ENCODE results near the gene FAM83G.

FAM83G gene

DNA sequence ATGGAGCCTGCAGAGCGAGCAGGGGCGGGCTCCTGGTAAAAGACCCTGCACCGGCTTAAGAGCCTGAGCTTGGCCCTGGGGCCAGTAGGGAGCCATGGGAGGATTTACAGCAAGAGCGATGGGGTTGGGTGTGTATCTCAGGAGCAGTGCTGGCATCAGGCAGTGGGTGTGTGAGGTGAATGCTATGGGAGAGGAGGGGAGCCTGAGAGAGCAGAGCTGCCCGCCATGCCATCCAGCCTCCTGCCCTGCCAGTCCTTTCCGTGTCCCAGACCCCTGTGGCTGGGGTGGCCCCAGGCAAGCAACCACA, 23.3 kb downstream of the FAM83G start:
- H3K4me3 ChIP-seq (ENCODE audit: low read depth, low read length): no peak overlapping the region
- TF ChIP-seq, protein P1, sequence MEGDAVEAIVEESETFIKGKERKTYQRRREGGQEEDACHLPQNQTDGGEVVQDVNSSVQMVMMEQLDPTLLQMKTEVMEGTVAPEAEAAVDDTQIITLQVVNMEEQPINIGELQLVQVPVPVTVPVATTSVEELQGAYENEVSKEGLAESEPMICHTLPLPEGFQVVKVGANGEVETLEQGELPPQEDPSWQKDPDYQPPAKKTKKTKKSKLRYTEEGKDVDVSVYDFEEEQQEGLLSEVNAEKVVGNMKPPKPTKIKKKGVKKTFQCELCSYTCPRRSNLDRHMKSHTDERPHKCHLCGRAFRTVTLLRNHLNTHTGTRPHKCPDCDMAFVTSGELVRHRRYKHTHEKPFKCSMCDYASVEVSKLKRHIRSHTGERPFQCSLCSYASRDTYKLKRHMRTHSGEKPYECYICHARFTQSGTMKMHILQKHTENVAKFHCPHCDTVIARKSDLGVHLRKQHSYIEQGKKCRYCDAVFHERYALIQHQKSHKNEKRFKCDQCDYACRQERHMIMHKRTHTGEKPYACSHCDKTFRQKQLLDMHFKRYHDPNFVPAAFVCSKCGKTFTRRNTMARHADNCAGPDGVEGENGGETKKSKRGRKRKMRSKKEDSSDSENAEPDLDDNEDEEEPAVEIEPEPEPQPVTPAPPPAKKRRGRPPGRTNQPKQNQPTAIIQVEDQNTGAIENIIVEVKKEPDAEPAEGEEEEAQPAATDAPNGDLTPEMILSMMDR (IDR thresholded peaks at IDR 0.05; ENCODE audit: control insufficient read depth, extremely low read depth, insufficient read depth): no peak
- DNase-seq (ENCODE audit: low read depth): no peak

DNA sequence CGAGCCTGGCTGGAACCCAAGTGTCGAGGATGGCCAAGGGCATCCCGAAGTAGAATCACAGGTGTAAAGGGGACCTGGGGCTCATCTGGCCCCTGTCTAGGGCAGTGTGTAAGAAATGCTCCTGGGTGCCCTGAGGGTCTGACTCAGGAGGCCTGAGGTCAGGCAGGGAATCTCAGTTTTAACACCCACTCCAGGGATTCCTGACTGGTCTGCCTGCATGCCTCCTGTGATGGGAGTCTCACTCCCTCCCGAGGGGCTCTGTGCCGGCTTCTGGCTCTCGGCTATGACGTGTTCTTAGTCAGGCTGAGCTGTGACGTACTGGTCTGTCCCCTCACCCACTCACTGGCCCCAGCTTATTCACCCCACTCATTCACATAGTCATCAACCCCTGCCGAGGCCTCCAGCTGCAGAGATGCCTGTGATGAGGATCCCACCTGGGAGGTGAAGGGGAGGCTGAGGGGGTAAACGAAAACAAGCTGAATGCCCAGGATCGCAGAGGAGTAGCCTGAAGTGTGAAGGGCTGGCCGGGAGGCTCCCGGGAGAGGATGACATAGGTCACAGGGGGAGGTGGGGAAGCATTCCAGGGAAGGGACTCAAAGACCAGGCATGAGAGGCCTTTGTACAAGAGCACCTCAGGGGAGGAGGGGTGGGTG, 23.8 kb downstream of the FAM83G start:
- DNase-seq (ENCODE audit: low read depth): no peak
- TF ChIP-seq, protein P1 (IDR thresholded peaks at IDR 0.05; ENCODE audit: control insufficient read depth, extremely low read depth, insufficient read depth): no peak
- no peak overlapping the region for H3K4me3 ChIP-seq (ENCODE audit: low read depth, low read length)

DNA sequence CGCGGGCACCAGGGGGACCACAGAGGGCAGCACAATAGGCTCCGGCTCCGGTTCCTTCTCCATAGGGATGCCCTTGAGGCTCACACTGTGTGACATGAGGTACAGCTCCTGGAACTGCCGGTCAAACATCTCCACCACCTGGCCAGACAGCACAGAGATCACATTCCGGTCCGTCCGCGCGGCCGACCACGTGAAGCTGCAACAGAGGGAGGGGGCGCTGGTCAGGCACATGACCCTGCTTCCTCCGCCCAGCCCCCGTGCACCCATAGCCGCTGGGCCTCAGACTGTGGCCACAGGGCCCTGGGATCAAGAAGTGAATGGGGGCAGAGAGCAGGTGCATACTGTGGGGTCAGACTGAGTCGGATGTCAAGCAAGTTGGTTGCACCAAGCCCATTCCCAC, 25.9 kb downstream of the FAM83G start:
- TF ChIP-seq, protein P1 (IDR thresholded peaks at IDR 0.05; ENCODE audit: control insufficient read depth, extremely low read depth, insufficient read depth): no peak

DNA sequence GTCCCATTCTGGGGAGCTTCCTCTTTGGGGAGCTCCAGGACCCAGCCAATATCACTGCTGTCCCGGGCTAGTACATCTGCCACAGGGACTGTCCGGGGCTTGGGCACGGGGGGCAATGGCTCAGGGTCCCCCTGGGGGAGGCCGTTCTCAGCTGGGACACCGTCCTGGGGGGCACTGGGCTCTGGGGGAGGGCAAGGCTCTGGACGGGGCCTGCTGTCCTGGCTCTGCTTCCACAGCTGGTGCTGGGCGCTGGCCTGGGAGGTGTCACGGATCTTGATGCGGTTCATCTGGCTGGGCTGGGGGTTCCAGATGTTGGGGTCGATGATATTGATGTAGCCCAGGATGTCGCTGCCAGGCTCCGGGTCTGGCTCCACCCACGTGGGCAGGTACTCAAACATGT, 26.5 kb downstream of the FAM83G start:
- DNase-seq (ENCODE audit: low read depth): no peak
- H3K4me3 ChIP-seq (ENCODE audit: low read depth, low read length): no peak overlapping the region
- TF ChIP-seq, protein P1 (IDR thresholded peaks at IDR 0.05; ENCODE audit: control insufficient read depth, extremely low read depth, insufficient read depth): no peak

More for the DNA sequence above, 25.9 kb downstream of the FAM83G start:
- DNase-seq (ENCODE audit: low read depth): no peak
- no peak overlapping the region for H3K4me3 ChIP-seq (ENCODE audit: low read depth, low read length)

DNA sequence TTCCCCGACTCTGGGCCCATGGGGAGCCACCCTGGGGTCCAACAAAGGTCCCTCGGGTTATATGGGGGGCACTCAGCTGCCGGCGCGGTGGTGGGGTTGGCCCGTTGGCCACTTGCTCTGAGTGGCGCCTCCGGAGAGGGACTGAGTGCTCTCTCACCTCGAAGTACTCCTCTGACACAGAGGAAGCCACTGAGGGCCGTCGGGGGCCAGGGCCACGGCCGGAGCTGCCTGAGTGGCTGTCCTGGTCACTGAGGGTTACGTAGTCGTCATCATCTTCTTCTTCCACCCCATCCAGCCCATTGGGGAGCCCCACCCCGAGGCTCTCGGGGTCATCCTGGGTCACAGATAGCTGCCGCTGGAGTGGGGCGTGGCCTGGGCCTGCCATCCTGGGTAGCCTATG, 26.9 kb downstream of the FAM83G start:
- no peak overlapping the region for H3K4me3 ChIP-seq (ENCODE audit: low read depth, low read length)
- TF ChIP-seq, protein P1 (IDR thresholded peaks at IDR 0.05; ENCODE audit: control insufficient read depth, extremely low read depth, insufficient read depth): no peak
- DNase-seq (ENCODE audit: low read depth): no peak

DNA sequence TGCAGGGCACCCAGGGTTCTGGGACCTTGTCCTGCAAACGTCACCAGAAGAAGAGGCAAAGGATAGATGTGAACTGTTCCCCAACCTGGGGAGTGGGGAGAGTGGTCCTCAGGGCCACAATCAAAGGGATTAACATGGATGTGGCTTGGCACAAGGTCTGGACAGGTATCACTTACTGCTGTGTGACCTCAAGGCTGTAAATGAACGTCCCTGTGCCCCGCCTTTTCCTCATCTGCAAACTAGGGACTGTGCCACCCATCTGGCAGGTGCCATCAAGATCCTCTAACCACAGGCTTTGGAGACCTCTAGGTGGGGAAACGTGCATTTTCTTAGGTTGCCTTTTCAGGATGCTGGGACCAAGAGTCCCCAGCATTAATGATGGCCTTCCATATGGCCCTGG, 27.5 kb downstream of the FAM83G start:
- TF ChIP-seq, protein P1 (IDR thresholded peaks at IDR 0.05; ENCODE audit: control insufficient read depth, extremely low read depth, insufficient read depth): no peak
- H3K4me3 ChIP-seq (ENCODE audit: low read depth, low read length): no peak overlapping the region
- DNase-seq (ENCODE audit: low read depth): no peak

DNA sequence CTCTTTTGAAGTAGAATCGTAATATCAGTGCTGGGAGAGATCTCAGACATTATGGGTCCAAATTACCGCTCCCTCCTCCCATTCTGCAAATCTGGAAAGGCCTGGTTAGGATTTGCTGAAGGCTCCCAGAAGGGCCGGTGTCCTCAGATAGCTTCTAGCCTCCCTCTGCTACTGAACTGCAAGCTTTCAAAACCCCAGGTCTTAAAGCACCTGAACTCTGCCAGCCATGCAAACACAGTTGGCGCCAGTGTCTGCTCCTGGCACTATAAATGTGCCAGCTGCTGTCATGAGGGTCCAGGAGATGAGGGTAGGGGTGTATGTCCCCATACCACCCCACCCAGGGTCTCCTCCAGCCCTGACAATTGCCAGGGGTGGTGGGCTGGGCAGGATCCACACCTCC, 28.4 kb downstream of the FAM83G start:
- TF ChIP-seq, protein P1 (IDR thresholded peaks at IDR 0.05; ENCODE audit: control insufficient read depth, extremely low read depth, insufficient read depth): no peak
- no peak overlapping the region for H3K4me3 ChIP-seq (ENCODE audit: low read depth, low read length)
- DNase-seq (ENCODE audit: low read depth): no peak

Measured in LNCaP clone FGC (cell line).